ENCODE data around the gene BUB3.

- TF ChIP-seq, protein P1, sequence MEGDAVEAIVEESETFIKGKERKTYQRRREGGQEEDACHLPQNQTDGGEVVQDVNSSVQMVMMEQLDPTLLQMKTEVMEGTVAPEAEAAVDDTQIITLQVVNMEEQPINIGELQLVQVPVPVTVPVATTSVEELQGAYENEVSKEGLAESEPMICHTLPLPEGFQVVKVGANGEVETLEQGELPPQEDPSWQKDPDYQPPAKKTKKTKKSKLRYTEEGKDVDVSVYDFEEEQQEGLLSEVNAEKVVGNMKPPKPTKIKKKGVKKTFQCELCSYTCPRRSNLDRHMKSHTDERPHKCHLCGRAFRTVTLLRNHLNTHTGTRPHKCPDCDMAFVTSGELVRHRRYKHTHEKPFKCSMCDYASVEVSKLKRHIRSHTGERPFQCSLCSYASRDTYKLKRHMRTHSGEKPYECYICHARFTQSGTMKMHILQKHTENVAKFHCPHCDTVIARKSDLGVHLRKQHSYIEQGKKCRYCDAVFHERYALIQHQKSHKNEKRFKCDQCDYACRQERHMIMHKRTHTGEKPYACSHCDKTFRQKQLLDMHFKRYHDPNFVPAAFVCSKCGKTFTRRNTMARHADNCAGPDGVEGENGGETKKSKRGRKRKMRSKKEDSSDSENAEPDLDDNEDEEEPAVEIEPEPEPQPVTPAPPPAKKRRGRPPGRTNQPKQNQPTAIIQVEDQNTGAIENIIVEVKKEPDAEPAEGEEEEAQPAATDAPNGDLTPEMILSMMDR (IDR thresholded peaks at IDR 0.05): no peak
- TF ChIP-seq POLR2A (IDR thresholded peaks at IDR 0.05): no peak
Measured at GRCh38 chr10:123146894-123147634, 7.1 kb upstream of the BUB3 start.

All from uterus (tissue), 2 donors.